ENCODE measurements around the gene PLCB2.

PLCB2 gene

DNA sequence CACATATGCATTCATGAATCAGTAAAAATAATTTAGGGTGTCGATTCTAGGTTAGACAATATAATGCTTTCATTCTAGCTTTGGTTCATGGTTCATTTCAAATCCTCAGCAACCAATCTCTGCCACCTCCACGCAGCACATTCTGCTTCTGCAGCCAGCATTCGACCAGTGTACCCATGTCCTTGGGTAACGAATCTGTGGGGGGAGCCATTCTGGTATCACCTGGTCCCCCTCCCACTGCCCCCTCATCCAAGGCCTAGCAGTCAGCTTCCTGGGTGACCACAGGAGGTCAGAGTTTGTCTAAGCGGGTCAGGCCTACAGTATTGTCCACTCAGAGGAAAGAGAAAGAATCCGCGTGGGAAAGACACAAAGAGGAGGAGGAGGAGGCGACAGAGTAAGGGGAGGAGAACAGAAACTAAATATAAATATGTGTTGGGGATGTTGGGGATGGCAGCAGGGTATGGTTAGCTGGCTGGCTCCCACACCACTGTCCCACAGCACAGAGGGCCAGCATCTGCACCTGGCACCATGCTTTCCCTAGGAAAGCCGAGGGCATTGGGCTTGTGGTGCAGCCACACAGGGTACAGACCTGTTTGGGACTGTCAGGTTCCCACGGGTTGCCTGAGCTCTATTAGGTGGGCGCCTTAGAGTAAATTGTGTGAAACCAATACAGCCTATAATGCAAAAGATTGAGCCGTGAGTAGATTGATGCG is 56.8 kb downstream of the PLCB2 start:
- DNase-seq (ENCODE audit: low read depth): no peak

DNA sequence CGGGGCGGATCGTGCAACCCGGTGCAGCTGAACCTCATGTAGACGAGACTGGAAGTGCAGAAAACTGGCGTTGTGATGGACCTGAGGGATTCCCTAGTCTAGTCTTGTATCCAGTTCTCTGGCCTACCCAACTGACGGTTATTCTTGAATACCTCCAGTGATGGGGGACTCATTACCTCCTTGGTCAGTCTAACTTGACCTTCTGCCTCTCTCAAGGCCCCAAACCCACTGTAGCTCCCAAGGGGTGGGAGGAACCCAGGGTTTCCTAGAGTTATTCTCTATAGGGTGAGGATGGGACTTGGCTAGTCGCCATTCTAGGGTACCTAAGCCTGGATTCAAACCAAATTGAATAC is 57.5 kb downstream of the PLCB2 start:
- DNase-seq (ENCODE audit: low read depth): no peak

DNA sequence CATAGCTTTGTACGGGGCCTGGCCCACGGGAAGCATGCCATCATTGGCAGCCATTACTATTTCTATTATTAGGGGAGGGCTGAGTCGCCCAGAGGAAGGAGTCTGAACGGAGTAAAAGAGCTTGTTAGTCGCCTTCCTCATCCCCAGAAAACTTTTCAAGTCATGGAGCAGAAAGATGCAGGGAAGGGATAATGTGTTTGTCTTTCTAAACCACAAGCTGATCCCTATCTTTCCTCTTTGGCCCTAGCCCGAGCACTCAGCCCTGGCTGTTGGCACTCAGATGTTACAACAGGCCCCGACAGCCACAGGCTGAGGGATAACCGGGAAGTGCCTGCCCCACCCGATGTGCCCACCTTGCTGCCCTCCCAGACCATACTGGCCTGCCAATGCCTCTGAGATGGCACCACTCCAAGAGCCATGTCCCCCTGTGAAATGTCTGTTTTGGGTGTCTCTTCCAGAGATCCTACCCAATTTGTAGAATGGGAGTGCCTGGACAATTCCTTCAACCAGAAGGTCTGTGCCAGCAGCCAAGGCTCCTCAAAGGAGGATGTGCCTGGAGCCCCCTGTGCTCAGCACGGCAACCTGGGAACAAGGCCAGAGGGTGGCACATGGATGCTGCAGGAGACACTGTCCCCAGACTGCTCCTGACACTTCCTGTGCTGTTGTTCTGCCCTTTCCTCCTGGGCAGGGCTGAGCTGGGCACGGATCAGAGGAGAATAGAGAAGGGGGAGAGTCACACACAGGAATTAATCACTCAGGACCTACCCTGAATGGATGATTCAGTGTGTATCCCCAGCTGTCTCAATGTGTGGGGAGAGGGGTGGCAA is 58.0 kb downstream of the PLCB2 start:
- no peak for DNase-seq (ENCODE audit: low read depth)

DNA sequence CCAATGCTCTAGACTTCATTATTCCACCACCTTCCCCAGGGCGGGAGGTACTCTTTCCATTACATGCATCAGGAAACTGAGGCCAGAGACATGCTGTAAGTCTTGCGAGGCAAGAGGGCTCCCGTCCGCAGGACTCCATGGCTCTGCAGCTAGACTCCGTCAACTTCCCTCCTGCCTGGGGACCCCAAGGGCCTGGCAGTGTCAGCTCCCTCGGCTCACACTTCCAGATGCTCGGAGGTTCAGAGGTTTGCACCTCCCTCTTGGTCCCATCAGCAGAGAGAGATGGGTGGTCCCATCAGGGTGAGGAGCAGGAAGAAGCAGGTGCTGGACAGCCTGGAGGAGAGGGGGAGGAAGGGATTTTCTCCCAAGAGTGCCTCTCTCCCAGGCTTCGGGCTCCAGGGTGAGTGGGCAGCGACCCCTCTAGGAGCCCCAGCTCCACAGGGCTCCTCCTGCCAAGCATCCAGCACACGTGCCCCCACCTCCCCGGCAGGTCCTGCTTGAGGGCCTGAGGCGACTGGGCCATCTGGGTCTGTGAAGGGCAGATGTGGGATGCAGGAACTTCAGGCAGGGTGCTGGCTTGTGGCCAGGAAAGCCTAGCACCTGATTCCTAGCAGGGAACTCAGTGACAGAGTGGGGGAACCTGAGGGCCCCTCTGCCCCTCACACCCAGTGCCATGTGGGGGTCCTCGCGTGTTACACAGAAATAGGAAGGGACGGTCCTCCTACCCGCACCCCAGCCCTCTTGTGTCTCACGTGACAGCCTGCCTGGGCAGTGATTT is 59.5 kb downstream of the PLCB2 start:
- no peak for DNase-seq (ENCODE audit: low read depth)

DNA sequence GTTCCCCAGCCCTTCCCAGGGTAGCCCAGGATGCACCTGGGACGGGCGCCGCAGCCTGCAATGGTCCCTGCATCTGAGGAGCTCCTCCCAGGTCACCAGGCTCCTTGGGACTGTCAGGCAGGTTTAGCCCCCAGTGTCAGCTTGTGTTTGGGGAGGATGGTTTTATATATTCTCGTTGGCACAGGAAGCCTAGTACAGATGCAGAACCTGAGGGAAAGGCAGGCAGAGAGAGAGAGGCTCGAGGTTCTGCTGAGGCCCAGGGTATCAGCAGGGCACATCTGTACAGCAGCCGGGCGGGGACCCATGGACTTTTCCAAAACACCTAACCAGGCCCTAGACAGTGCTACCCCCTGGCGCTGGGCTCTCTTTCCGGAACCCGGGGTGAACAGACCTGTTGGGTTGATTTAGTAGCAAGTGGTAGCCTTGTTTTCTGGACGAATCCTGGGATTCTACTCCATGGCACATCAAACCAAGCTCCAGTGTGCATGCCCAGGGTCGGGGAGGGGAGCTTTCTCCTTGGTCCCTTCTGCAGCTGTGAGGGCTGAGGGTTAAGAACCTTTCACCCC is 60.2 kb downstream of the PLCB2 start:
- no peak for DNase-seq (ENCODE audit: low read depth)

DNA sequence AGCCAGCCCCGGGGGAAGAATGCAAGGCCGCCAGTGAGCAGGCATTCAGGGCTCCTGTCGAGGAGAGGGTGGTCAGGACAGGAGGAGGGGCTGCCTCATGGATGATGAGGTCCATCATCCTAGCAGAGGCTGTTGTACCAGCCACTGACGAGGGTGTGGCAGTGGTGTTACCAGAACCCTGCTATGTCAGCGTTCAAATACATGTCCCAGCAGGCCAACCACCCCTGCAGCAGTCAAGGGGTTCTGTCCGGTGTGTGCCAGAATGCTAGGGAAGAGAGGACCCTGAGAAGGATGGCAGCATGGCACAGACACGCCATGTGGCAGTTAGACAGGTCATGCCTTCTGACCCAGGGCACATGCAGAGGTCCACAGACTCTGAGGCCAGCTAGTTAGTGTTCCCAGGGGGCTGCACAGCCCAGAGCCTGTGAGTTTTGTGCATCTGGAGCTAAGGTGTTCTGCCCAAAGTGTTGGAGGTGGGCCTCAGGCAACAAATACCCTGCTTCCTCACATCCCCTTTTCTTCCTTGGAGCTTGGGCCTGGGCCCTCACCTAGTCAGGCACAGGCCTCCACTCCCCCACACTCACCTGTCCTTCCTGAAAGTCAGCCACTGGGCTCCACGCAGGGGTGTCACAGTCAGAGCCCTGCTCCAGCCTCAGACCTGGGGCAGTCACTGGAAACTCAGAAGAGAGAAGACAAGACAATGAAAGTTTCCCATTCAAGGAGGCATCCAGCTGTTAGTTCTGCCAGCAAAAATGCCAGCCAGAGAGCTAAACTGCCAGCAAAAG is 61.0 kb downstream of the PLCB2 start:
- no peak for DNase-seq (ENCODE audit: low read depth)

DNA sequence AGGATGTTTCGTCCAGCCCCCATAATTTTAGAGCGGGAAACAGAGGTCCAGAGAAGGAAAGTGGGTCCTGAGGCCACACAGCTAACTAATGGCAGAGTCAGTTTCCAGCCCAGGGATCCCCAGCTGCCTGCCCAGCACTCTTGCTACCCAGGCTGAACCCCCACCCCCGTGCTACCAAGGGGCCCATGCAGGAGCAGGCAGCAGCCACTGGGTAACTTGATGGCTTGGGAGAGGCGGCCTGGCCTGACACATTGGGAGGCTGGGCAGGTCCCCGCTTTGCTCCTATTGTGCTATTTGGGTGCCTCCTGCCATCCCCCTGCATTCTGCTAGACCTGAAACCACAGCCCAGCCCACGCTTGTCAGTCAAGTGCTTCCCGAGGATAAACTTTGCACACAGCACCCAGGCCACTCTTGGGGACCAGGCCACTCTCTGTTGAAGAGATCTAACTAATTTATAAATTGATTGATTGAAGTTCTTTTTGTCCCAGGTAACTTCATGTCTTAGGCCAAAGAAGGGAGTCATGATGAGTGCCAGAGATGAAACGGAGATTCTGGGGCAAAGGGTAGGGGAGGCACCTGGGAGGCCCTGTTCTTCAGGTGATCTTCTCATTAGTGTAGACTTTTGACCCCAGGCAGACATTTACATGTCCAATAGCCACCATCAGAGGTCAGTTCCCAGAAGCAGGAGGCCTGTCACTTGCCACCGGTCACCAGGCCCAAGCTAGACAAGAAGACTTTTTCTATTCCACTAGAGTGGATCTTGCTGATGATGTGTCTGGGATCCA is 61.9 kb downstream of the PLCB2 start:
- DNase-seq (ENCODE audit: low read depth): no peak

DNA sequence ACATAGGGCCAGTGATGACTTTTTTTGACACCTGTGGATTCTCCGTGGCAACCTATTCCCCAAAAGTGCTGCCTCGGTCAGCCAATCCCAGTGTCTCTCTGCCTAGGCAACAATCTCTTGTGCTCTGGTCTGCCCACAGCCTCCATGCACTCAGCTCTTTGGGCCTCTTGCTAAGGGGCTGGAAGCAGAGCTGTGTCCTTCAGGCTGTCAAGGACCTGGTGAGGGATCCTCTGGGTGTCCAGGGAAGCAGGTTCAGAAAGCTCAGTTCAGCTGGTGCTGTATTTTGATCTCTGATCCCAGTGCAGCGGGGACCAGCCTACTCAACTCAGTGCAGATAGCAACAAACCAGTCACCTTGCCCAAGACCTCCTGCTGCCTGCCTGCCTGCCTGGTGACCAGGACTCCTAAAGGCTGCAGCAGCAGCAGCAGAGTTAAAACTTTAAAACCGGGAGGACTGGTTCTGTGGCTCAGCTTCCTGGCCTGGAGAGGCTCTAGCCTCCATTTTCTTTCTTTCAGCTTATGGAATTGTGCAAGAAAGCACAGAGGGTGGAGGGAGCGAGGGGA is 62.7 kb downstream of the PLCB2 start:
- no peak for DNase-seq (ENCODE audit: low read depth)

DNA sequence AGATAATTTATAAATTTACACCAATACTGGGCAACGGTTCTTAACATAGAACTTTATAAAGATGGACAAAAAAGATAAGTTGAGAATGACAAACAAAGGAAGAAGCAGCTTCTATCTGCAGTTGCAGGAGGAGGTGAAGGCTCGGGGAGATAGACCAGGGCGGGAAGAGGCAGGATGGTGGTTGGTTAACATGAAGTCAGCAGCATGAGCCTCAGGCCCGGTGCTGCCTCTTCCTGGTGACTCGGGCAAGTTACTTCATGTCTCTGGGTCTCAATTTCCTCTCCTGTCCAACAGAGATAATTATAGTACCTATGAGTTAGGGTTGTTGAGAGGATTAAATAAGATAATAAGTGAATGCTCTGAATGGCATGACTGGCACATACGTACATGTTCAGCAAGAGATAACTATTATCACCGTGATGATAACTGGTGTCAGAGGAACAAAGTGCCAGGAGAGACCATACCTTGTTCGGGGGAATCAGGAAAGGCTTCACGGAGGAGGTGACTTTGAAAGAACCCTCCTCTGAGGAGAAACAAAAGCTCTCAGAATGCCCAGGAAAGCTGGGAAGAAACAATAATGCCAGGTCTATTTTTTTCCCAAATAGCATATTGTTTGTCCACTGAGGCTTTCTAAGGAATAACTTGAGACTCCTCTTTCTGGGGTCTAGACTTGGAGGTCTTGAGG is 64.5 kb downstream of the PLCB2 start:
- no peak for DNase-seq (ENCODE audit: low read depth)

DNA sequence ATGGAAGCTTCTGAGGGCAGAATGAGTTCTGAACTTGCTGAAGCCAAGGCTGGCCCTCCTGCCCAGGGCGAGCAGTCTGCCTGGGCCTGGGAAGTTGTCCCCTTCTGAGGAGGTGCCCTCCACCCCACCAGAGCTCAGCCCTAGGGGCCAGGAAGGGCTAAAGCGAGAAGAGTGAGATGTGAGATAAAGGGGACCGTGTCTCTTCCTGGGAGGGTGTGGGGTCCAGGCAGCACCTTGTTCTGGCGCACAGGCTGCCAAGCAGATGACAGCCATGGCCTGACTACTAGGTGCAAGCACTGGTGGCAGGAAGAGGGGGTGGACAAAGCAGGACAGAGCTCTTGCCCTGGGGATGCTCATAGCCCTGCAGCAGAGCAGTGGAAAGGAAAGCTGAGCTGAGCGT is 65.1 kb downstream of the PLCB2 start:
- no peak for DNase-seq (ENCODE audit: low read depth)

DNA sequence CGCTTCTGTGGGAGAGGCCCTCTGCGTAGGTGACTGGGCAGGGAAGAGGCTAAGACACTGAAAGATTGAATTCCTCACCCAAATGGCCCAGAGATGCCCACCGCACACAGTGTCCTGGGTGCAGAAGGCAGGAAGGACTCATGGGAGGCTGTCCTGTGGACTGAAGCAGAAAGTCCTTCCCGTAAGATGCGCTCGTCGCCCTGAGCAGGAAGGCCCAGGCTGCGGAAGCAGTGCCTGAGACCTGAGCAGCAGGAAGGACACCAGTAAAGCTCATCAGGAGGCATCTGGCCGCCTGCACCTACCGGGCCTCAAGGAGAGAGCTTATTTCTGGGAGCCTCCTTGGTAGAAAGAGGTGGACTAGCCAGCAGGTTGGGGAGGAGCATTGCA is 65.5 kb downstream of the PLCB2 start:
- no peak for DNase-seq (ENCODE audit: low read depth)

DNA sequence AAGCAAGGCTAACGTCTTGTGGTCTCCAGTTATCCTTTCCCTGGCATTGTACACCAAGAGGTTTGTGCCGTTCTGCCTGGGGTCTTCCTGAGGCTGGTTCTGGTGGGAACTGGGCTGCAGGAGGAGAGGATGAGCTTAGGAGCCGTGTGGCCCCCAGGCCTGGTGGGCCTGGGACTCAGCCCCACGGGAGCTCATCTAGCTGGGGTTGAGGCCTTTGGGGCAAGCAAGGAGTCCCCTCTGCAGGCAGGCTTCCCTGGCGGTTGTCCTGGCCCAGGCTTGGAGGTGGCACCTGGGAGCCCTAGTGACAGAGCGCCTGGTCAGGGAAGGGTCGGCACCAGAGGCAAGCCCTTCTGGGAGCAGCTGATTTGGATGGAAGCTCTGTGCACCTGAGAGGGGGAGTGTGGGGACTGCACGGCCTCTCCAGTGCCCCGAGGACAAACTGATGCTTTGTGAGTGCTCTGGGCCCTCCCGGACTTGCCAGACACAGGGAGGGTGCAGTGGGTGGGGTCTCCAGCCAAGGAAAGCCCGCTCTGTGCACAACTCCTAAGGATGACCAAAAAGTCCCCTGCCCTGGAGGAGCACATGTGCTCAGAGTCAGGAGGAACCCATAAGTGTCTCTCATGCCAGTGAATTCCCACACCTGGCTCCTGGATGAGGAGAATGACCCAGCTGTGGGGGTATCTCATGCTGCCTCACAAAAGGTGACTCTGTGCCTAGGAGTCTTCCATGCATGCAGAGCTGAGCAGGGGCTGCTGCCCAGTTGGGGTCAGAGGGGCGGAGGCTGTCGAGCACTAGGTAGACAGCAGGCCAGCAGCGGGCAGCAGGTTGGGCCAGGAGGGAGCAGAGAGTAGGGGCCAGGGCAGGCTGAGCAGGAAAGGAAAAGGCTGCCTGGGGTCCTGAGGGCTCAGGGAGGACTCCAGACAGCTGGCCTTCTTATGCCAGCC is 66.2 kb downstream of the PLCB2 start:
- DNase-seq (ENCODE audit: low read depth): no peak

DNA sequence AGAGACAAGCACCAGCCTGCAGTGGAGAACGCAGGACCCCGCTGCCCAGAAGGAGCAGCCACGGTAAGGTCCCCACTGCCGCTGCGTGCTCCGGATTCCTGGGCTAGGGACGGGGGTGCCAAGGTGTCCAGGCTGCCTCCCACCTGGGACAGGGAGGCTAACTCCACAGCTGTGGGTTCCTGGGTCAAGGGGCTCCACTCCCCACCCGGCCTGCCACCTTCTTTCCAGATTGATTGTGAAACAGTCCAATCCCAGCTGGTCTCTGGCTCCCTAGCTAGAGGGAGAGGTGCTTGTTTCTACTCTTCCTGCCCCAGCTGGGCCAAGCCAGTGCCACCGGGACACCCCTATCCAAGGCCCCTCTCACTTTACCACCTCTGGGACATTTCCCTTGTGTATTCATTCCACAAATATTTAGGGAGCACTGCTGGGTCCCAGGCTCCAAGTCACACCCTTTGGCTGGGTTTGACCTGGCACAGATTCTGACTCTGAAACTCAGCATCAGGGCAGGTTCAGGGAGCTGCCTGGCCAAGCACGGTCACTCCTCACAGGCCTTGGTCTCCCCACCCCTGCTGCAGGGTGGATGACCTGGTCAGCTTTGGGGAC is 67.0 kb downstream of the PLCB2 start:
- DNase-seq (ENCODE audit: low read depth): no peak

DNA sequence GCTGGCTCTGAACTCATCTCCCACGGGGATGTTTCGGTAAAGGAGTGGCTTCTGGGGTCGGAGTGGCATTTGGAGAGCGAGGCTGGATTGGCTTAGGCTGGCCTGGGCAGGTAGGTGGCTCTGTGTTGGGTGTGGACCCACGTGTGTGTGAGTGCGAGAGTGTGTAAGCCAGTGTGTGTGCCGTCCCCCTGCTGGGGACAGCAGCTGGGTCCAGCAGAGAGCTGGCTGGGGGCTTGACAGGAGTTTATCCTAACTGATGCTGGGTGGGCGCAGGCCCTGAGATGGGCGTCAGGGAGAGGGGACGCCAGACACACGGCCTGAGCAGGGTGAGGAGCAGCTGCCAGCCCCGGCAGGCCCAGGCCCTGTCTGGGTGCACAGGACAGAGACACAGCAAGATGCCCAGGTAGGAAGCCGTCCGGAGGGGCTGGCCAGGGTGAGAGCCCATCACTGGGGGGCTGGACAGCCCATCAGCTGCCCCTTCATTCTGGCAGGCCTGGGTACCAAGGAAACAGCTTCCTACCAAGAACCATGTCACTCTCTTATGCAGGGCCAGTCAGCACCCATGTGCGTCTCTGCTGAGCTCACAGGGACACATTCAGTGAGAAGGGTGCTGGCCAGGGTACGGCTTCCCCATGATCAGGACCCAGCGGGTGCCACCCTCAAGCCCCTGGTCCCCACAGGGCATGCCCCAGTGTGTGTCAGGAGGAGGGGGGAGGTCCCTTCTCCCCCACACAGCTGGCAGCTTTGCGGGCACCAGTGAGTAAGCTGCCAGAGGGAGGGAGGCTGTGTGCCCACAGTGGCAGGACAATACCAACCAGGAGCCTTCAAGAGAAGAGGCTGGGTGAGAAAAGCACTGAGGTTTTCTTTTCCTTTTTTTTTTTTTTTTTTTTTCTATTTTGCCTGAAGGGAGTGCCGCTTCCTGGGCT is 67.8 kb downstream of the PLCB2 start:
- DNase-seq (ENCODE audit: low read depth): no peak

DNA sequence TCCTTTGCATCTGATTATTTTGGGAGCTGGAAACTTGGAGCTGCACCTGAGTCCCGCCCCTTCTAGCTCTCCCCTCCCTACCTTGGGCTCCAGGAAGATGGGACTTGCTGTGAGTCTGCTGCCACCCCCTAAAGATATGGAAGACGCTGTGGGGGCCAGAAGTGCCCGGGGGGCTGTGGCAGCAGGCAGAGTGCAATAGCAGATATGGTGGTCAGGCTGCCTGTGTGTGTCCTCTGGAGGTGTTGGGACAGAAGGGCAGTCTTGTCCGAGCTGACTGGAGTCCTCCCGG is 68.4 kb downstream of the PLCB2 start:
- no peak for DNase-seq (ENCODE audit: low read depth)

DNA sequence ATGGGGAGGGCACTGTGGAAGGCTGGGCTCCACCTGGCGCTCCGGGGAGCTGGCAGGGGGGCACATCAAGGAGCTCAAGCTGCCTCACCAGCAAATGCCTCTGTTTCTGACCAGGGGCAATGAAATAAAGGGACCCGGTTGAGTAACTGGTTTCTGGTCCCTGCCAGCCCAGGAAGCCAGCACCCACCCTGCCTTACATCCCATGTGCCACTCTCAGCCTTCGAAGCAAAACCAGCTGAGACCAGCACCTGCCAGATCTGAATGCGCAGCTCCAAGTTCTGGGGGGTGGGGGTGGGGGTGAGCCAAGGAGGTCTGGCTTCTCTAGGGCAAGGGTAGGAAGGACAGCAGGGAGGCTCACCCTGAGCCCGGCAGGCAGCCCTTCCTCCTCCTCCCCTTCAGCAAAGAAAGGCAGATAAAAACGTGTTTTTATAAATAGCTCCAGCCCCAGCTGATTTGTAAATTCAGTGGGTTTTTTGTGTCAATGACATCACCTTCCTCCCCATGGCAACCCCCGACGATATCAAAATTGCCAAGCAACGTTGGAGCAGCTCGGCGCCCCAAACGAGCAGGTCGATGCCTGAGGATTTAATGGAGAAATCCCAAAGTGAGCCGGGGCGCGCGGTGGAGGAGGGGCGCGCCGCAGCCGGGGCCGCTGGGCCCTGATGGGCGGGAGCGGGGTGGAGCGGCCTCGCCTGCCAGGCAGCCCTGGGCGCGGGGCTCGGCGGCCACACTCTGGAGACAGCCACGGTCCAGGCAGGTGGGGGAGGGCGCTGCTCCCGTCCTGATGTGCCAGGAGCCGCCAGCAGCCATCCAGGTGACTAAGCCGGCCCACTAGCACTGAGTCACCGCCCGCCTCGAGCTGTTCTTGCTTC is 69.0 kb downstream of the PLCB2 start, which contains the start of gene PAK6:
Gene PAK6, plus strand, starts transcription at position 532 of the 872 bp plus-strand sequence. CDS start 25,723 bp downstream, outside the sequence.
- no peak for DNase-seq (ENCODE audit: low read depth)

All from activated T-cell treated with anti-CD3 and anti-CD28 coated beads for 1 hour (primary cell).